NB4 (cell line): ENCODE measurements around the gene RSF1.
A peak's percentile ranks its signal among the peaks of the same experiment; 100 is the strongest.

ENCODE experiments used
- DNase-seq: peaks from one replicate; pipeline ENCODE4 v3.0.0; 2010; ENCODE audit warnings: low read depth
- H3K4me3 ChIP-seq: one replicate; pipeline ENCODE4 v1.5.1; 2011; ENCODE audit warnings: mild to moderate bottlenecking, low read depth, low read length, moderate library complexity
- CTCF ChIP-seq: IDR thresholded peaks from one replicate; pipeline ENCODE4 v1.5.1; 2012; ENCODE audit warnings: low read depth, low read length
- MAX ChIP-seq: IDR thresholded peaks from 2 replicates; pipeline ENCODE4 v1.6.1; 2011; ENCODE audit warnings: low read depth, low read length
- MYC ChIP-seq: IDR thresholded peaks from 2 replicates; pipeline ENCODE4 v1.6.1; 2011; ENCODE audit warnings: low read depth, low read length
- POLR2A ChIP-seq: IDR thresholded peaks from 2 replicates; pipeline ENCODE4 v1.6.1; 2011; ENCODE audit warnings: mild to moderate bottlenecking; ENCODE audit not compliant: insufficient read length; ENCODE audit errors: extremely low read depth

The RSF1 gene

GRCh38 chr11:77724636-77725035 is 95.9 kb downstream of the RSF1 start:
- TF ChIP-seq MYC (no peak), CTCF (no peak), MAX (no peak), POLR2A (no peak)
- peak; percentile 7 for DNase-seq
- H3K4me3 ChIP-seq, result no peak overlapping the region

GRCh38 chr11:77723024-77723423 is 97.5 kb downstream of the RSF1 start:
- no peak for DNase-seq
- no peak overlapping the region for H3K4me3 ChIP-seq
- TF ChIP-seq MYC (no peak), CTCF (no peak), MAX (no peak), POLR2A (no peak)

GRCh38 chr11:77710358-77710757 is 110.2 kb downstream of the RSF1 start:
- H3K4me3 ChIP-seq, result no peak overlapping the region
- TF ChIP-seq POLR2A (no peak), MAX (no peak), MYC (no peak), CTCF (no peak)
- DNase-seq, result no peak

GRCh38 chr11:77705876-77706579 is 114.5 kb downstream of the RSF1 start:
- TF ChIP-seq POLR2A, result no peak
- no peak for TF ChIP-seq MAX
- TF ChIP-seq MYC, result no peak
- TF ChIP-seq CTCF, result no peak
- no peak for DNase-seq
- H3K4me3 ChIP-seq, result no peak overlapping the region

GRCh38 chr11:77705195-77705875 is 115.2 kb downstream of the RSF1 start:
- H3K4me3 ChIP-seq, result no peak overlapping the region
- TF ChIP-seq MAX (peak; percentile 53; the same call in 1 of the 2 replicates), POLR2A (no peak), CTCF (no peak), MYC (no peak)
- DNase-seq, result peak; percentile 89
